ENCODE measurements around the gene M1AP.
A peak's percentile ranks its signal among the peaks of the same experiment; 100 is the strongest.

Gene M1AP

GRCh38 chr2:74516650-74517049 lies 131.5 kb downstream of the M1AP start:
- no peak for DNase-seq

DNA sequence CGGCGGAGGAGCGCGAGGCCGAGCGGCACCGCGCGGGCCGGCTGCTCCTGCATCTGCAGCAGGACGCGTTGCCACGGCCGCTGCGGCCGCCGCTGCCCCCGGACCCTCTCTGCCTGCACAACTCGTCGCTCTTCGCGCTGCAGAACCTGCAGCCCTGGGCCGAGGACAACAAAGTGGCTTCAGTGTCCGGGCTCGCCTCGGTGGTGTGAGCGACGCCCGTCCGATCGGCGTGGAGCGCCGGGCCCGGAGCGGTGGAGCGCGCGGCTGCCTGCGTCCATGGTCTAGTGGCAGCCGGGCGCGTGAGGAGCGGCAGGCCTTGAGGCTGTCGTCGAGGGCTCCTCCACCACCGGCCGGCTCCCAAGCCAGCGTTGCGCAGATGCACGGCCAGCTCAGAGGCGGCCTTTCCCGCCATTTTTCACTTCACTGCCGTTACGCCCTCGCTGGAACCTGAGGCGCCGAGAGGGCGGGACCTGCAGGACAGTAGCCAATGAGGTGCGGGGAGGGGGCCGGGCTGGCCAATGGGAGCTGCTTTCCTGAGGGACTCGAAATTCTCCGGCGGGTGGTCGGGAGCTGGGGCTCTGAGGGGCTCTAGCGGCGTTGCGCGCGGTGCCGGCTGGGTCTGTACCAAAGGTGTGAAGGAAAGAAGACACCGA lies 132.0 kb downstream of the M1AP start:
- peak; percentile 83 for DNase-seq

DNA sequence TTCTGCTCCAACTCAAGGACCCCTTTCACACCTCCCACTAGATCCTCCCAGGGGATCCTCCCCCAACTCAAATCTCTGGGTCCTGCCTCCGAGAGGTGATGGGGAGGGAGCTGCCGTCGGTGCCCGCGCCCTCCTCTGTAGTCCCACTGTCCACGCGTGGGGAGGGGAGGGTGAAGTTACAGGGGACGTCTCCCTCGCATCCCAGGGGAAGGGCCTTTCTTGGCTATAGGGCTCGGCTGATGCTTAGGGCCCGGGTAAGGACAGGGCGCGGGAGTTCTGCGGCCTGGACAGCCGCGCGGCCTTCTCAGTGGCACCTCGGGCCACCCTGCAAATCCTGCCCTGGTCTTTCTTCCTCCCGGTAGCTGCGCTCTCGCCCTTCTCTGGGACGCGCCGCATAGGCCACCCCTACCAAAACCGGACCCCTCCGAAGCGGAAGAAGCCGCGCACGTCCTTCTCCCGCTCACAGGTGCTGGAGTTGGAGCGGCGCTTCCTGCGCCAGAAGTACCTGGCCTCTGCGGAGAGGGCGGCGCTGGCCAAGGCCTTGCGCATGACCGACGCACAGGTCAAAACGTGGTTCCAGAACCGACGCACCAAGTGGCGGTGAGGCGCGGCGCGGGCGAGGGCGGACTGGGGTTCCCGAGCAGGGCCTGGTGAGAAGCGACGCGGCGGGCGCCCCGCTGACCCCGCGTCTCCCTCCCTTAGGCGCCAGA lies 132.7 kb downstream of the M1AP start:
- DNase-seq, result no peak

GRCh38 chr2:74514368-74515270 lies 133.5 kb downstream of the M1AP start, which contains the start of gene TLX2:
Gene TLX2, plus strand, starts transcription at chr2:74514450. Its CDS starts 357 bp downstream, at chr2:74514807.
- no peak for DNase-seq

DNA sequence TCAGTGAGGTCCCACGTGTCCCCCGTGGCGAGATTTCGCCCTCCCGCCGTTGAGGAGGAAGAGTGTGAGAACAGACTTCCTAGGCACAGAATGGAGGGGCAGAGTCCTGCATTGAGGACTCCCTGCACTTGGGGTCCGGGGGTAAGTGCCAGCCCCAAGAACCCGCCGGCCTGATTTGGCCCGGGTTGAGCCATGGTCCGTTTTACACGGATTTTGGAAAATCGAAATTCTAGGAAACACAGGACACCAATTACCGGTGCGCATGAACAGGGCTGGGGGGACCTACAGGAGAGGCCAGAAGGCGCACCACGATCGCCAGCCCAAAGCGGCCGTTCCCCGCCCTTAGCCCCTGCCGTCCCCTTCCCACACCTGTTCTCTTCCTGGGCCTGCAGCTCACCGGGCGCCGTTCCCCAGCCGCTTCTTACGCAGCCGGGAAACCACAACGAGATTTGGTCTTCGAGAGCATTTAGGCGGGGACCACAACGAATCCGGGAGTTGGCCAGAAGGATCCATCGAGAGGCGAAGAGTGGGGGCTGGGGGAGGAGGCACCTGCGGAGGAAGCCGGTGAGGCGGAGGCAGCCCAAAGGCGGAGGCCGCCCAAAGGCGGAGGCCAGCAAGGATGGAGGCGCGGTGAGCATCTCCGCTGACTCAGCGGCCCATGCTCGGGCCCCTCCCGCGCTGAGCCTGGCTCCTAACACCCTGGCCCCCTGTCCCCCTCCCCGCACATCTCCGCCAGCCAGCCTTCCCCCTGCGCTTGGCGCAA lies 134.3 kb downstream of the M1AP start:
- peak; percentile 40 for DNase-seq

- DNase-seq, result no peak
Measured at GRCh38 chr2:74512744-74513604, 135.2 kb downstream of the M1AP start.

- DNase-seq, result no peak
Measured at GRCh38 chr2:74511104-74511989, 136.8 kb downstream of the M1AP start.

GRCh38 chr2:74510272-74510671 lies 137.9 kb downstream of the M1AP start:
- no peak for DNase-seq

- DNase-seq, result no peak
Measured at GRCh38 chr2:74507926-74508520, 140.1 kb downstream of the M1AP start.
